Vagina (tissue), 2 donors: ENCODE data around the gene SLC2A6.

Experiments
- CTCF ChIP-seq, 3 experiments: fragments of 450-650 bp in 2 of 3; fragments of 200-600 bp in 1 of 3; sonication (generic) in 1 of 3; IDR thresholded peaks; one replicate each; pipeline ENCODE4 v1.5.1; 2017 to 2019; ENCODE audit warnings: antibody characterized with exemption in 3 of 3, mild to moderate bottlenecking in 2 of 3, moderate library complexity in 2 of 3
- POLR2A ChIP-seq, 2 donors: fragments of 450-650 bp; IDR thresholded peaks; one replicate each; pipeline ENCODE4 v1.6.1; 2017; ENCODE audit warnings: antibody characterized with exemption in 2 of 2, mild to moderate bottlenecking in 2 of 2, moderate library complexity in 2 of 2

- no peak for TF ChIP-seq POLR2A (IDR thresholded peaks at IDR 0.05)
- no peak for TF ChIP-seq CTCF (IDR thresholded peaks at IDR 0.05)
Measured at GRCh38 chr9:133524146-133524545, 45.2 kb upstream of the SLC2A6 start.
